Measurements from ENCODE around the gene ZNF688. TPM values are rescaled to one million over a fixed set of nuclear protein-coding genes. Genes with fewer than 3 reads are reported as not detected.

ZNF688 gene
- total RNA-seq, 4 donors from 2014 or later, result 9.6 to 27.1 (median 12.5) TPM

DNA sequence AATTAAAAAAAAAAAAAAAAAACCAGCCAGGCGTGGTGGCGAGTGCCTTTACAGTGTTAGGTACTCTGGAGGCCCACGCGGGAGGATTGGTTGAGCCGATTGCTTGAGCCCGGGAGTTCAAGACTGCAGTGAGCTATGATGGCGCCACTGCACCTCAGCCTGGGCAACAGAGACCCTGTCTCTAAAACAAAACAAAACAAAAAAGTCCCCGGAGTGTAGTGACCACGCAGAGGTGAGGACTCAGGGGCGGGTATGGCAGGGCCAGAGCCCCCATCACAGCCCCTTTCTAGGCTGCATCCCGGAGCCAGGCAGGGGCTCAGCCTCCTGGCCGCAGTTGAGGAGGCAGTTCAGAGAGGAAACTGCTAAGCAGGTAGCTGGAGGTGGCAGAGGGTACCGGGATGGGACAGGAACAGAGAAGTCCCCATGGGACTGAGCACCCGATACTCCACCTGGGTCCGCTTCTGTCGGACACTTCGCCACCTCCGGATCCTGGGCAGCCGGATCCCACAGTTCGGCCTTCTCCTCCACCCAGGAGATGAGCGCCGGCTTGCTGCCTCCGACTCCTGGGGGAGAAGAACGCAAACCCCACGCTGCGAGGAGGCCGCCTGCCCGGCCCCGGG is 37.7 kb downstream of the ZNF688 start:
- DNase-seq, result no peak
- Histone ChIP-seq H3K4me1 (no peaks in the 10 kb centered on the region), H3K36me3 (no peaks in the 10 kb centered on the region), H3K27me3 (no peaks in the 10 kb centered on the region), H3K27ac (peak overlapping the region; percentile 91 to 96), H3K4me3 (peak overlapping the region; percentile 51 to 81), H3K9me3 (no peaks in the 10 kb centered on the region)
- intact Hi-C loops (cut with DNase I; ENCODE audit: low total_unique reads), result no loop called here
- TF ChIP-seq CTCF (IDR thresholded peaks at IDR 0.05), result no peak
- TF ChIP-seq POLR2A (IDR thresholded peaks at IDR 0.05), result no peak

DNA sequence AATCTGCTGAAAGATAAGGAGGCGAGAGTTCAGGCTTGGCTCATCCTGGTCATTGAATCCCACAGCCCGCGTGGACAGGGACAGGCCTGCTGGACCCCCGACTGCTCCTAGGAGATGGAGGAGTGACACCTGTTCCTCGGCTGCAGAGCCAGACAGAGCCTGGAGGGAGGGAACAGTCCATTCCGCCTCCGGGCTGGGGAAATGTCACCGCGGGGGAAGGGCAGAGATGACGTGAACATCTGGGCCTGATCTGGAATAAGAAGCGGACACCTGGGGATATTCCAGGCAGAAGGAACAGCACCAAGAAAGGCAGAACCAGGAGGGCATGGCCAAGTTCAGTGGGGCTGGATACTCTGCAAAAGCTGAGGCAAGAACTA is 38.4 kb downstream of the ZNF688 start:
- intact Hi-C loops (cut with DNase I; ENCODE audit: low total_unique reads), result no loop called here
- Histone ChIP-seq H3K9me3 (no peaks in the 10 kb centered on the region), H3K27ac (peak overlapping the region in 1 of 2 donors; percentile 96), H3K4me3 (no peak overlapping the region), H3K27me3 (no peaks in the 10 kb centered on the region), H3K36me3 (no peaks in the 10 kb centered on the region), H3K4me1 (no peaks in the 10 kb centered on the region)
- DNase-seq, result no peak
- TF ChIP-seq POLR2A (IDR thresholded peaks at IDR 0.05) (no peak), CTCF (IDR thresholded peaks at IDR 0.05) (no peak)

GRCh38 chr16:30532285-30533145 is 39.0 kb downstream of the ZNF688 start:
- no peaks in the 10 kb centered on the region for H3K9me3 ChIP-seq
- no peak for DNase-seq
- H3K36me3 ChIP-seq, result no peaks in the 10 kb centered on the region
- H3K4me1 ChIP-seq, result peaks cover 0 to 6% of the 10 kb centered on the region in 2 donors
- no peak overlapping the region for H3K4me3 ChIP-seq
- TF ChIP-seq POLR2A (IDR thresholded peaks at IDR 0.05), result no peak
- no peak for TF ChIP-seq CTCF (IDR thresholded peaks at IDR 0.05)
- no peak overlapping the region for H3K27ac ChIP-seq
- intact Hi-C loops (cut with DNase I; ENCODE audit: low total_unique reads), result no loop called here
- H3K27me3 ChIP-seq, result no peaks in the 10 kb centered on the region

DNA sequence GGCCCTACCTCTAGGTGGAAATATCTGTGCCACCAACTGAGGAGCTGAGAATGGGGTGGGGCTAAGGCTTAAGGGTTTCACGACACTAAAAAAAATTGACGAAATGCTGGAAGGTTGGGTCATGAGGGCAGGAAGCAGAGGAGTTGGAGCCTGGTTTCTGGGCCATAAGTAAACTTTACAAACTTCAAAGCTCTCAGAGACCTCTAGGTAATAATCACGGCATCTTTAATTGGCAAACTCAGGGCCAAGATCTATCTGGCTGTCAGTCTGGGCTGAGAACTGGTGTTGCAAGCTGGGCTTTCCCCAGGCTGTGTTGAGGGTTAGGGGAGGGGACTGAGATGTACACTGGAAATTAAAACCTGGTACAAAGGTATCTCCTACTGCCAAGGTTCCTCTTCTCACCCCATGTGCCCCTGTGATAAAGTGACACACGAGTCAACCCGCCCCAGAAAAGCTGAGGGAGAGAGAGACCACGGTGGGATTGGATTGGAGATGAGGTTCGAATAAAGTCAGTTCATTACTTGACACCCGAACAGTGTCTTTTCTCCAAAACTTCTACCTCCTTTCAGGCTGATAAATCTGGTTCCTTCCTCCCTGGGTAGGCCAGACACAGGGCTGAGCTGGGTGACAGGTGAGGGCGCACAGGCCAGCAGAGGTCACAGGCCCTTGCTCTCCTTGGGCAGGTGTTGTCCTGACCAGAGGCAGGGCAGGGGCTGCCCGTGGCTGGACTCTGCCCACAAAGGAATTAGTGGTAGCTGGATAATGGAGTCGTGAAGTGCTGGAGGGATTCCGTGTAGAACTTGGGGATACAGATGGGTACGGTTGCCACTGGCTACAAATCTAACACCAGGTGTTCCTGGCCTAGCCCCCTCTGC is 41.1 kb downstream of the ZNF688 start:
- intact Hi-C loops (cut with DNase I; ENCODE audit: low total_unique reads), result no loop called here
- no peaks in the 10 kb centered on the region for H3K27me3 ChIP-seq
- peaks cover 0 to 6% of the 10 kb centered on the region in 2 donors for H3K4me1 ChIP-seq
- no peaks in the 10 kb centered on the region for H3K36me3 ChIP-seq
- no peak for DNase-seq
- TF ChIP-seq POLR2A (IDR thresholded peaks at IDR 0.05) (no peak), CTCF (IDR thresholded peaks at IDR 0.05) (no peak)
- no peak overlapping the region for H3K27ac ChIP-seq
- no peak overlapping the region for H3K4me3 ChIP-seq
- no peaks in the 10 kb centered on the region for H3K9me3 ChIP-seq

Data from uterus (tissue), 4 donors.